Ecto neural progenitor cell (in vitro differentiated cells): ENCODE data around the gene C6orf15.
A peak's percentile ranks its signal among the peaks of the same experiment; 100 is the strongest.

Source experiments
- DNase-seq: peaks from one replicate; pipeline ENCODE4 v3.0.0-alpha.2; 2018; ENCODE audit warnings: low spot score

The C6orf15 gene

DNA sequence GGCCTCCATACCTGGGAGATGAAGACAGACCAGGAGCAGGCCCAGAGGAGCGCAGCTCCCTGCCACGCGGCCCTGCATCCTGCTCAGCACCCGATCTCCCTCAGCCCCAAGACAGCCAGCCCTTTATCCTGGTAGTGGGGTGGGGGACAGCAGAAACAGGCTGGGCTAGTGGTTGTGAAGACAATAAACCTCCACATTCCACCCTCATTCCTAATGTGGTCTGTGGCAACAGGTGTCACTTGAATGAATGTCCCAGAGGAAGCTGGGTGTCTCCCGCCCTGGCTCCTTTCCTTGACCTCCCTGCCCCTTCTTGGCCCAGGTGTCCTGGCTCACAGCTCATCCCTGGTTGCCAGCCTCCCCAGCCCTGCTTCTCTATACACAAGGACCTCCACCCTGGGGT lies at the start of gene C6orf15:
C6orf15 (minus strand) TSS at position 98 of the 400 bp plus-strand sequence; CDS start at position 78, 20 bp downstream.
- no peak for DNase-seq

DNA sequence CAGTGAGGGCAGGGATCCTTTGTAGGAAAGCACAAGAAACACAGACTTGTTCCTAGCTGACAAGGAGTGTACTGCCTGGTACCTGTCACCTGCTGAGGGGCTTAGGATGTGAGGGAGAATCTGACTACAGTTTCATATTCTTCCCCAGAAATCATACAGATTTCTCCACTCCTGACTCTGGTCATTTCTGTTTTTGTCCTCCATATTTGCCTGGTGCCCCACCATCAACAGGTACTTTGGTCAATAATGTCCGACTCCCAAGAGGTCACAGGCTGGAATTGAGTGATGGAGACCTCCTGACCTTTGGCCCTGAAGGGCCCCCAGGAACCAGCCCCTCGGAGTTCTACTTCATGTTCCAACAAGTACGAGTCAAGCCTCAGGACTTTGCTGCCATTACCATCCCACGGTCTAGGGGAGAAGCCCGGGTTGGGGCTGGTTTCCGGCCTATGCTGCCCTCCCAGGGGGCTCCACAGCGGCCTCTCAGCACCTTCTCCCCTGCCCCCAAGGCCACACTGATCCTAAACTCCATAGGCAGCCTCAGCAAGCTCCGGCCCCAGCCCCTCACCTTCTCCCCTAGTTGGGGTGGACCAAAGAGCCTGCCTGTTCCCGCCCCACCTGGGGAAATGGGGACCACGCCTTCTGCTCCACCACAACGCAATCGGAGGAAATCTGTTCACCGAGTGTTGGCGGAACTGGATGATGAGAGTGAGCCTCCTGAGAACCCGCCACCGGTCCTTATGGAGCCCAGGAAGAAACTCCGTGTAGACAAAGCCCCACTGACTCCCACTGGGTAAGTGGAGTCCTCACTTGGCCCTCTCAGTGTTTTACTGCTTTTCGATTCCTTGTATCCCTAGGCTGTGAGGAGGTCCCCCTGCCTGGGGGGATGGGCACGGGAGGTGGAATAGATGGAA lies 49.1 kb upstream of the C6orf15 start:
- no peak for DNase-seq

GRCh38 chr6:31158863-31159855 lies 46.8 kb upstream of the C6orf15 start:
- no peak for DNase-seq

- peak; percentile 99 for DNase-seq
Observed at GRCh38 chr6:31158140-31158862, 45.9 kb upstream of the C6orf15 start, which contains the start of gene TCF19. Gene TCF19 (plus strand): TSS chr6:31158589. CDS start chr6:31159470, 881 bp downstream.

- no peak for DNase-seq
Observed at GRCh38 chr6:31157513-31158139, 45.3 kb upstream of the C6orf15 start, which contains the start of gene CCHCR1. Gene CCHCR1 (minus strand): TSS chr6:31157802. CDS start chr6:31157600, 202 bp downstream.

- DNase-seq: no peak
Observed at GRCh38 chr6:31156641-31157040, 44.3 kb upstream of the C6orf15 start.

DNA sequence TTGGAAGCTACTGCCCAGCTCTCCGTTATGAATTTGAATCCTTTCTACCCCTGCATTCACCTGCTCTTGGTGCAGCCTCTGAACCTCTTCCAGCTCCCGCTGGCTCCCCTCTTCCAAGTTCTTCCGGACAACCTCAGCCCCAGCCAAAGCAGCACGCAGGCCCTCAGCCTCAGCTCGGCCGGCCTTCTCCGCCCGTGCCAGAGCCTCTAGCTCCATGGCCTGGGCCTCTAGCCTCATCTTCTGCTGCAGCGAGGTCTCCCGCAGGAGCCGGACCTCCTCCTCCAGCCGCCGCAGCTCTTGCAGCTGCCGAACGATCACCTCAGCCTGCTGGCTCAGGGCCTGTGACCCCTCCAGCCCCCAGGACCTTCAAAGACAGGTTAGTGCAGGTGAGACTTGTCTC lies 42.1 kb upstream of the C6orf15 start:
- no peak for DNase-seq

GRCh38 chr6:31152781-31153180 lies 40.4 kb upstream of the C6orf15 start:
- no peak for DNase-seq

DNA sequence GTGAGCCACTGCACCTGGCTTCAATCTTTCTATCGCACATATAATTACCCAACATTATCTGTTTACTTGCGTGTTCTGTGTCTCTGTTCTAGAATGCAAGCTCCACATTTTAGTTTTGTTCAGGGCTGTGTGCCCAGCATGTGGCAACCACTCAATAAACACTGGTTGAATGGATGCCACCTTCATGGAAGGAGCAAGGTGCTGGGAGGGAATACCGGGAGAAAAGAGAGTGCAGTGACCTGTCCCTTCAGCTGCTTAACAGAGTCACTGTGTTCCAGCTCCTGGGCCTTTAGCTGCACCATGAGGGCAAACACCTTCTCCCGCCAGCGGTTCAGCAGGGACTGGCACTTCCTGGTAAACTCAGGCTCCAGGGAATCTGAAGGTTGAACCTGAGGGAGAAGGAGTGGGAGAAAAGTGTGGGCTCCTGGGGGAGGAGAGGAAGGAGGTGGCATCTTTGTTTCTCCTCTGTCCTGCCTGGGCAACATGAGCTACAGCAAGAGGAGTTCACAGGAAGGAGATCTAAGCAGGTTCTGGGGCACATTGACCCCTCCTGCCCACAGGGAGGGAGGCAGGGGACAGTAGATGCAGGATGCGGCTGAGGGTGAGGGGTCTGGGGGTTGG lies 37.6 kb upstream of the C6orf15 start:
- no peak for DNase-seq

GRCh38 chr6:31145386-31145785 lies 33.0 kb upstream of the C6orf15 start:
- DNase-seq: no peak

DNA sequence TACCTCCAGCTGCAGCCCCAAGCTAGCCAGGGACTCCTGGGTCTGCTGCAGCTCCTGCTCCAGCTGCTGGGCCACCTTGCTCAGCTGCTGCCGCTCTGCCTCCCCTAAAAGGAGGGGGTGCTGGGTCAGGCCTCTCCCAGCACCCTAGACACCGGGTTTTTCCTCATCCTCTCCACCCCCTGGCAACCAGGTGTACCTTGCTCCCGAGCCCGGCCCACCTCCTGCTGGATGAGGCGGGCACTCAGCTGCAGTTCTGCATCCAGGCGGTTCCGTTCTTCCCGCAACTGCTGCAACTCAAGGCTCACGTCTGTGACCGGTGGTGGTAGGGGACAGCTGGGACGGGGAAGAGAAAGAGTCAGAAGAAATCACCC lies 32.6 kb upstream of the C6orf15 start:
- no peak for DNase-seq

DNA sequence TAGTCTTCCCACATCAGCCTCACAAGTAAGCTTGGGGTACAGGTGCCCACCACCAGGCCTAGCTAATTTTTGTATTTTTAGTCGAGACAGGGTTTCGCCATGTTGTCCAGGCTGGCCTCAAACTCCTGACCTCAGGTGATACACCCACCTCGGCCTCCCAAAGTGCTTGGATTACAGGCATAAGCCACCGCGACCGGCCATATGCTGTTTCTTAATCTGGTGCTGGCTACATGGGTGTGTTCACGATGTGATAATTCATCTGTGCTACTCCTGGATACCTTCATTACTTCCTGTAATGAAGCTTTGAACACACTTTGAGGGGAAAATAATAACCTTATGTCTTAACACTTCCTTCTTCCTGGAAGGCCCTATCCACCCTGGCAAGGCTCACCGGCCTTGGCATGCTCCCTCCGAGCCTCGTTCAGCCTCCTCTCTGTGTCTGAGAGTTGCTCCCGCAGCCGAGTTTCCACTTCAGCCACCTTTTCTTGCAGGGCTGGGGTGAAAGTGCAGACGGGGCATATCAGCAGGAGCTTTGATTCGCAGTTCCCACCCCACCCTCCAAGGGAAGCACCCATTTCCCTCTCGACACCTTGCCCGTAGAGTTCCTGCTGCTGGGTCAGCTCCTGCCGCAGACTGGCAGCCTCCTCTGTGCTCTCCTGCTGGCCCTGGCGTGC lies 32.1 kb upstream of the C6orf15 start:
- no peak for DNase-seq

GRCh38 chr6:31143148-31143547 lies 30.8 kb upstream of the C6orf15 start:
- DNase-seq: no peak

GRCh38 chr6:31142361-31142761 lies 30.0 kb upstream of the C6orf15 start:
- DNase-seq: no peak

DNA sequence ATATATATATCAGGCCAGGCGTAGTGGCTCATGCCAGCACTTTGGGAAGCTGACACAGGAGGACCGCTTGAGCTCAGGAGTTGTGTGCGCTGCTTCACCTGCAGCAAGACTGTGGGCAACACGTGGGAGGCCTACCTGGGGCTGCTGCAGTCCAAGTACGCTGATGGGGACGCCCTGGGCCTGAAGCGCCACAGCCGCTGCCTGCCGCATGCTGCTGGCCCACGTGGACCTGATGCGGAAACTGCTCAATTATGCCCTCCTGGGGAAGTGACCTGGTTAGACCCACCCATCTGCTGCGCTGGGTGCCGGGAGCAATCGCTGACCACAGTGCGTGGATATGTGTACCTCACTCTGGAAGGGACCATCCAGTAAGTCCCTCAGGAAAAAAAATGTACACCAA lies 28.3 kb upstream of the C6orf15 start:
- DNase-seq: no peak

GRCh38 chr6:31139599-31139998 lies 27.2 kb upstream of the C6orf15 start:
- no peak for DNase-seq

- no peak for DNase-seq
Observed at GRCh38 chr6:31138982-31139381, 26.6 kb upstream of the C6orf15 start, which contains the start of gene PSORS1C2. Gene PSORS1C2 (minus strand): TSS chr6:31139066. CDS start chr6:31139026, 40 bp downstream.

DNA sequence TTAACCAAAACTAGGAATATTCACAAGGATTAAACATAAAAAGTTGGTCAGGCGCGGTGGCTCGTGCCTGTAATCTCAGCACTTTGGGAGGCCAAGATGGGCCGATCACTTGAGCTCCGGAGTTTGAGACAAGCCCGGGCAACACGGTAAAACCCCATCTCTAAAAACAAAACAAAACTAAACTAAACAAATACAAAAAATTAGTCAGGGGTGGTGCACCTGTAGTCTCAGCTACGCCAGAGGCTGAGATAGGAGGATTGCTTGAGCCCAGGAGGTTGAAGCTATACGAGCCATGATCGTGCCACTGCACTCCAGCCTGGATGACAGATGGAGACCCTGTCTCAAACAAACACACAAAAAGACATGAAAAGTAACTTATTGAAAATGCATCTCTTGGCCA lies 23.3 kb upstream of the C6orf15 start:
- DNase-seq: no peak

DNA sequence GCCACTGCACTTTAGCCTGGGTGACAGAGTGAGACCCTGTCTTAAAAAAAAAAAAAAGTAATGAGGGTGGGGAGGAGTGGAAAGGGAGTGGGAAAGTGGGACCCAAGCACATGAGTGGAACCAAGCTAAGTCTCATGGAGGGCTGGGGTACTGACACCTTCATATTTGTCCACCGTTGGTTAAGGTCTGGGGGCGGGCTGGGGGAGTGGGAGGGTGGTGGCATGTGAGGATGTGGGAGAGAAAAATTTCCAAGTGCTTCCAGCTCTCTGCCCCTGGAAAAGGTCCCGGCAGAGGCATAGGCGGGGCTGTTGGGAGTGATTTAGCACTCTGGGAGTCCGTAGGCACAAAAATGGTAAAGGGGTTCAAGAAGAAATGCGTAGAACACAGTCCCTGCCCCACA lies 20.4 kb upstream of the C6orf15 start:
- no peak for DNase-seq

DNA sequence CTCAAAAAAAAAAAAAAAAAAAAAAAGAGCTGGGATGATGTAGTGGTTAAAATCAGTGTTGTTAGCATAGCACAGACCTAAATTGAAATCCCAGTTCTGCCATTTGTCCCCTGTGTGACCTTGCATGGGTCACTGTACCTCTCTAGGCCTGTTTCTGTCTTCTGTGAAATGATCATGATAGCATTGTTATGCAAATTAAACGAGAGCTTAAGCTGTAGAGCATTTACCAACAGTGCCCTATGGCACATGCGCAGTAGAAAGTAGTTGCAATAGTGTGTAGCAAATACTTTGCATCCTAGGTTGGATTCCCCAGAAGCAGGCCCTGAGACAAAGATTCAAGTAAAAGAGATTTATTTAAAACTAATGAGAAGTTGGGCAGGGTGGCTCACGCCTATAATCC lies 19.2 kb upstream of the C6orf15 start:
- DNase-seq: no peak
